AG20443 (cell line): Measurements from ENCODE around the gene ARL3.
"Not testable (repeated sequence)": the region's sequence is repeated elsewhere in the genome, so short reads cannot be mapped to it uniquely, and the experiment has no call there.

Source experiments
- DNase-seq: peaks from one replicate; pipeline ENCODE4 v3.0.0; 2012; ENCODE audit warnings: low spot score, mixed read lengths

ARL3 gene

DNA sequence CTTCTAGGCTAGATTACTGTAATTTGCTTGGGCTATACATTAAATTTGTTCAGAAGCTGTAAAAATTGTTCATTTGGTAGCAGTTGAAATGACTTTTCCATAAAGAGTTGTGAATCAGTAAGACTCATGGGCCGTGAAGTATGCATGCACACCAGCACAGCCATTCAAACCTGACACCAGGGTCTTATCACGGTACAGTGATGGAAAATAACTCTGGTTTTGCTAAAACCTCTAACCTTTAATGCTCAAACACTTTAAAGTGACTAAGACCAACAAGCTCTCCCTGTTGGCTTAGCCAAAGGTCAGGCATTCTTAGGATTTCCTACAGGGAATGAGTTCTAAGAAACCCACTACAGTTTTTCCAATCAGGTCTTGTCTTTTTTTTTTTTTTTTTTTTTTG is 11.5 kb downstream of the ARL3 start:
- DNase-seq = no peak

DNA sequence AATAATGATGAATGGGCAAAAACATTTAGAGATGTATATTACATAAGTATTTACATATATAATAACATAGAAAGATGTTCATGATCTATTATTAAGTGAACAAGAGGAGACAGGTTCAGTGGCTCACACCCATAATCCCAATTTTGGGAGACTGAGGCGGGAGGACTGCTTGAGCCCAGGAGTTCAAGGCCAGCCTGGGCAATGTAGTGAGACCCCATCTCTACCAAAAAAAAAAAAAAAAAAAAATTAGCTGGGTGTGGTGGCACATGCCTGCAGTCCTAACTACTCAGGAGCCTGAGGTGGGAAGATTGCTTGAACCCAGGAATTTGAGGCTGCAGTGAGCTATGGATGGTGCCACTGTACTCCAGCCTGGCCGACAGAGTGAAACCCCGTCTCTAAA is 12.4 kb downstream of the ARL3 start:
- no peak for DNase-seq

DNA sequence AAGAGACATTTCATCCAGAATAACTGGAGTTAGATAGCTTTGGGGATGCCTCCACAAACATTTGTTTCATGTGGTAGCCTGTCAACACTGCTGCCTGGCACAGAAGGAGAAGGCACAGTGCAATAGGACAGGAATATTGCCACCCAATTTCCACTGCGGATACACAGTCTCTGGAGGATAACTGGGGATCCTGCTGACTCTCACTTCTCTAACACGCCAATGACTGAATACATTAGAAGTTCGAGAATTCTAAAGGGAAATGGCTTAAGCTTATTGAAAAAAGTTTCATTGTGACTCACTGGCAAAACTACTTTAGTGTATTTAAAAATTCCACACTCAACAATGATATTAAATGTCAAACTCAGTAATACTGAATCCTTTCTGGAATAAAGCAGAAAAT is 12.9 kb downstream of the ARL3 start:
- no peak for DNase-seq

DNA sequence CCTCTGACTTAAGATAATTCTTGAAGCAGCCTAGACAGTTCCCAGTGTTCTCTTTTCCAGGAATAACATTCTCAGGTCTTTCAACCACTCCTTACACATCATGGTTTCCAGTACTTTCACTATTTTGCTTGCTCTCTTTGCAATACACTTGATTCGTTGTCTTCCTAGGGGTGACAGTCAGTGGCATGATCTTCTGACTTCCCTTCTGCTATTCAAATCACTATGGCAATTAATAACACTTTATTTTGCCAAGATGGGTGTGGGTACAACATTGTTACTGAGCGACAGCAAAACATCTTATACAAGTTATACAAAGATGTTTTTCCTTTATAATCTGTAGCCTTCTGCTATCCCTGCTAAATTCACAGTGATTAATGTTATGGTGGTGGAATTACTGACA is 15.3 kb downstream of the ARL3 start:
- no peak for DNase-seq

DNA sequence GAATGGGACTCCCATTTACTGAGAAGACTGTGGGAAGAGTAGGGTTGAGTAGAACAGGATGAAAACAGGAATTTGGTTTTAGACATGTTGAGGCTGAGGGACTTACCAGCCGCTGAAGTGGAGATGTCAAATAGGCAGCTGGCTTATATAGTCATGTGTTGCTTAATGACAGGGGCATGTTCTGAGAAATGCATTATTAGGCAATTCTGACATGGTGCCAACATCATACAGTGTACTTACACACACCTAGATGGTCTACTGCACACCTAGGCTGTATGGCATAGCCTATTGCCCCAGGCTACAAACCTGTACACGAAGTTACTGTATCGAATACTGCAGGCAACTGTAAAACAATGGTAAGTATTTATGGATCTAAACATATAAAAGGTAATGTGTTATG is 17.5 kb downstream of the ARL3 start:
- DNase-seq = no peak

DNA sequence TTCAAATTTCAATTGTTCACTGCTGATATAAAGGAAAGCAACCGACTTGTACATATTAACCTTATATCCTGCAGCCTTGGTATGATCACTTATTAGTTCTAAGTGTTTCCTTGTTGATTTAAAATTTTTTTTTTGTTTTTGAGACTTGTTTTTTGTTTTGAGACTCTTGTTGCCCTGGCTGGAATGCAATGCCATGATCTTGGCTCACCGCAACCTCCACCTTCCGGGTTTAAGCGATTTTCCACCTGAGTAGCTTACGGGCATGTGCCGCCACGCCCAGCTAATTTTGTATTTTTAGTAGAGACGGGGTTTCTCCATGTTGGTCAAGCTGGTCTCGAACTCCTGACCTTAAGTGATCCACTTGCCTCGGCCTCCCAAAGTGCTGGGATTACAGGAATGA is 18.8 kb downstream of the ARL3 start:
- not testable (repeated sequence) for DNase-seq

DNA sequence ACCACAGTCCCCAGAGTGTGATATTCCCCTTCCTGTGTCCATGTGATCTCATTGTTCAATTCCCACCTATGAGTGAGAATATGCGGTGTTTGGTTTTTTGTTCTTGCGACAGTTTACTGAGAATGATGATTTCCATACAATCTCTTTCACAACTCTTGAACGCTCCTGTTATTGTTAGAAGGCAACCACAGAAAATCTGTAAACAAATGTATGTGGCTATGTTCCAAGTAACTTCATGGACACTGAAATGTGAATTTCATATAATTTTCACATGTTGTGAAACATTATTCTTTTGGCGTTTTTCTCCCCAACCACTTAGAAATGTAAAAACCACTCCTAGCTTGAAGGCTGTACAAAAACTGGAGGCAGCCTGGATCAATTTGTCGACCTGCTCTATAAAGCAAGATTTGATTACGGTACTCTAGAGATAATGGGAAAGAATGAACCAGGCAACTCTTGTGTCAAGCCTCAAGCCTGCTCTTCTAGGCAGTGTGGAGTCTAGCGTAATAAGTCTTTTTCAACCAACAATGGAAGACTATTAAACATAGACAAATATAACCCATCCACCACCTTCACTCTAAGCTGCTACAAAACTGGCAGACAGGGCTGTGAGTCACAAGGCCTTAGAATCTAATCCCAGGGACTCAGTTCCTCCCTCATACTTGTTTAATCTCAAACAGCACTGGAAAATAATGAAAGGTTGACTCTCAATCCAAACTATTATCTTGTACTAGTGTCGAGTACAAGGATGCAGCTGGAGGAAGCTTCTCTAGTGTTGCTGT is 22.7 kb downstream of the ARL3 start:
- DNase-seq = peak; percentile 47

DNA sequence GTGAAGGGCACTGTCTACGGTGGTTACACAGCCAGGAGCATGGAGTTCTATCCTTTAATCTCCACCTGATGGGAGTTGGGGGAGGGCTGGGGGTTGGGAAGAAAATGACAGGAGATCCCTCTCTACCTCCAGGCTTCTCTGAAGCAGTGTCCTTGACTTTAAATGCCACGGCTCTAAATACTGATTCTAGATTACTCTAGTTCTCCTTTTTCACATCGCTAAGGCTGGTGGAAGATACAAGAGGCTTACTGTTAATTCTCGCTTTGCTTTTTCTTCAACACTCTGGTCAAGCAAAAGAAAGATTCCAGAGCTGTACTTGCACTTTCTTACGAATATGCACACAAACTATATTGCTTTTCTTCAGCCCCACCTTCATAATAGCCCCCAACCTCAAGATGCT is 30.5 kb downstream of the ARL3 start:
- no peak for DNase-seq

DNA sequence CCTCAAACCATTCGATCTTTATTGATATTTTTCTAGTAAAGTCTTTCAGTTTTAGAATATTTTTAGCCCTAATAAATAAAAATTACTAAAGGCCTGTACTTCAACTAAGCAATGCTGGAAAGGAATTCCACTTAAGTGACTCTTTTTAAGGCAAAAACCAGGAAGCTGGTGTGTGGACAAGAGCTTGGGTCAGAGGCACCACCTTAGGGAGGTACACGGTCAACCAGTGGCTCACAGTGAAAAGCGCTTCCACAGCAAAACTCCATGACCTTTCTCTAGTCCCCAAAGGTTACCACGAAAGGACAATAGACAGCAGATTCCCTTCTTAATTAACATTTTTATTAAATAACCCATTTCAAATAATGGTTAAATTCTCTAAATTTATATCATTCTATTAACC is 31.2 kb downstream of the ARL3 start:
- DNase-seq = no peak

DNA sequence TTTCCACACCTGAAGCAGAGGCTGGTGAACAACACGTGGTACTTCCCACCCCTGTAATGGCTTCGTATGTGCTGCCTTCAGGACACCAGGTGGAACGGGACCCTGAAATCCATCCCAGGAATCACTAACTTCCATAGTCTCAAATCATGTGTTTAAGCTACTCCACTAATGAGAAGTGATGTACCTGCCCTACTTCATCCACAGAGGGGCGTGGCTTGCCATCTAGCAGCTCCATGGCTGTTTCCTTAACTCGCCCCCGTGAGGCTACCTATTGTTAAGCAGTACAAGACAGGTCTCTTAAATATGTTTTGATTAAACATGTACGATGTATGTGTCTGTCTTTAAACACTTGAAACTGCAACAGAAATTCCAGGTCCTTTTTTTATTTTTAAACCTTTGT is 31.8 kb downstream of the ARL3 start:
- no peak for DNase-seq

DNA sequence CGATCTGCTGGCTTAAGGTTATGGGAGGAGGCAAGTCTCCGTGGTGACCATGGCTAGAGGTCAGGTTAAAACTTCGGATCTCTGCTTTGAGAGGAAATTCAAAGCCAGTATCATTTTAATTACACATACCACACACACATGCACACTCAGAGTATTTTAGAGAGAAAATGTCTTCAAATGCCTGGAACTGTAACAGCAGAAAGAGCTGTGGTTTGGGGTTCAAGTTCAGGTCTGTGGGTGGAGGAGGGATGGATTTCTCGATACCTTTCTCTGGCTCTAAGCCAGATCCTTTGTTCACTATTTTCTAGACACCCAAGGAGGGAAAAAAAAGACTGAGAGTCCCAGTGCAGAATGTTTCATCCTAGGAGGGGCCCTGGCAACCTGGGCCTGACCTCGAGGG is 32.5 kb downstream of the ARL3 start:
- no peak for DNase-seq

DNA sequence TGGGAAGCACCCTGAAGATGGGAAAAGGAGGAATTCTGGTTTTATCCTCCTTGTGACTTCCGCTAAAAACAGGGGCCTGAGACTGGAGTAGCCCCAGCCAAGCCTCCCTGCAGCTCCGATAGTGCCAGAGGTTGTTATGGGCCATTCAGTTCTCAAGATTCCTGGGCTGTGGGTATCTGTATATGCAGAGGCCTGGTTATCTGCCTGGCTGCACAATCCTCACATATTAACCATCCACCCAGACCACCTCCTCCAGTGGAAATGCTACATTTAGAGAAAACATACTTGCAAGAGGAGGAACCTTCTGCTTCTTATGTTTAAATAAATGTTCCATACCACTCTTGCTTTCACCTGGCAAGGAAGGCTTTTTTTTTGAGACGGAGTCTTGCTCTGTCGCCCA is 34.6 kb downstream of the ARL3 start:
- no peak for DNase-seq

DNA sequence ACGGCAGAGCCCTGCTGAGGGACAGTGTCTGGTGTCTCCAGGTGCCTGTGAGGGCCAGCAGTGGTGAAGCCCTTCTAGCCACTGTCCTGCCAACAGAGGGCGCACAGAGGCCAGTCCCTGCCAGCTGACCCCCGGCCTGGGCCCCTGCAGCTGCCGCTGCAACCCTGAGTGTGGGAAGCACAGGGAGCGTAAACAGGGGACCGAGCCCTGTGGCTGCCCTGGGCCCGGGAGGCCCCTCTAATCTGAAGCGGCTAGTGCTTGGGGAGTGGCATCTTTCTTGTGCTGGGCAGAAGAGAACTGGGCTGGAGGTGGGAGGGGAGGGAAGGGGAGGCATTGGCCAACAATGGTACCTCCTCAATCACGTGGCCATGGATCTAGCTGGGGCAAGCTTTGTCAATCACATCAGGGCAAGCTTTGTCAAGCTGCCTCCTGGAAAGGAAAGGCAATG is 35.3 kb downstream of the ARL3 start:
- DNase-seq = peak; percentile 75

DNA sequence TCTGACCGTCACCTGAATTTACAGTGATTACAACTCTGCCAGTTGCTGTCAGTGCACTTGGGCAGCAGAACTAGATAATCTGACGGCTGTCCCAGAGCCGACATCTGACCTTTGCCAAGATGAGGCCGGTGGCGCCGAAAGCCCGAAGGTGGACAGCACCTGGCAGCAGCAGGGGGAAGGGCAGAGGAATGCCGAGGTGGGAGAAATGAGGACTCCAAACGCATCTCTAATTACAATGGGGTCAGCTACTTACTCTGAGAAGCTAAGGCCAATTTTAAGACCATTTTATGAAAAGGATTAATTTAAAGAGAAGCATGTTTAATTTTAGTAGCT is 36.2 kb downstream of the ARL3 start:
- DNase-seq = no peak

DNA sequence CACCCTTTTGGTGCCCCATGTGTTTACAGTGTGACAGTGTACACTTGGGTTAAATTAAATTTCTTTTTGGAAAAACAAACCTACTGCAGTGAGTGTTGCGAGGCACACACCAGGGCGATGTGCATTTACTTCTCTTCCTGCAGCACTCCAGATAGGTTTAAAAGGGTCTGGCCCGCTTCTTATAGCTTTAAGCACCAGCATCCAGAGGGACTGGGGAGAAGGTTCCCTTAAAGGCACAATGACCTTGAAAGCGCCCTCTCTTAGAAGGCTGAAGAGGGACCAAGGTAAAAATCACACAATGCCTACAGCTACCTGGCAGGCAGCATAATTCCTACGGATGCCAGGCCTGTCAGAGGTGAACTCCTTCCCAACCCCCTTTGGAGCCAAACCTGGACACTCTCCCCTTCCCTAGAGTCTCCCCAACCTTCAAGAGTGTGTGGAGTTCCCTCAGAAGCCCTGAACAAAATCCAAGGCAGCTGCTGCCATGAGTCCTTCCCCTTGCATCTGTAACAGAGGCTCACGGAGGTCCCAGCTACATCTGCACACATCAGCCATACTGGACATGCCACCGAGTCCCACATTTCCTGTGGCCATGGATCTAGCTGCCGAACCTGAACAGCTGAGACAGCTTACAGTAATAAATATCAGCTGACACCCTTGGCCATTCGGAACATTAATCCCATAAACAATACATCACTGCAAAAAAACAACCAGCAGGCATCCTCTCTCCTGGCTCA is 36.7 kb downstream of the ARL3 start:
- DNase-seq = no peak

DNA sequence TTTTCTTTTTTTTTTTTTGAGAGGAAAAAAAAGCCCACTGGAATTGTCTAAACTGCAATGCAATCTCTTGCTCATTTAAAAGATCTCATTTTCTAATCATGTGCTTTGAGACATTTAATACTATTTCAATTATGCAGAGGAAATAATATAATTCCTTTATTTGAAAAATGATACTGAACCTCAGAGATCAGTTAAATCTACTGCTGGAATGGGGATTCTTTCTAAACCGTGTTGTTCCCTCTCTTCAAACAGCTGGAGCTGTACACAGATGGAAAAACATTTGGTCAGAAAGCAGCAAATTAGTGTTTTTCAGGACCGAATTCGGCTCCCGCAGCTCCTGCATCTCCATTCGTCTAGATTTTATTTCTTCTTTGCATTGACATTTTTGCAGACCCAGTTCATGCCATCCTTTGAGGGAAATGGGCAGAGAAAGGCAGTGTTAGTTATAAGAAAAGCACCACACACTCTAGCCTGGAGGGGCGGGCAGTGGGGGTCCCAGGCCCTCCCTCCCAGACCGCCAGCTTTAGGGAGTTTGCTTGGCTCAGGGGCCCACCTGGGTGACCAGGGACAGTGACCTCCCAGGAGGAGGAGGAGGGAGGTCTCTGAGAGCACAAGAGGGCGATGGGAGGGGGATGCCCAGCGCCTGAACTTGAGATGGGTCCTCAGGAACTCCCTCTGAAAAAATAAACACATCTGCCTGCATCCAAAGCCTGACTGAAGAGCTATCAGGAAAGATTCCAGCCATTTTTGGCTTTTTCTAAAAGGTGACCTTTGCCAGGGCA is 37.5 kb downstream of the ARL3 start:
- no peak for DNase-seq

DNA sequence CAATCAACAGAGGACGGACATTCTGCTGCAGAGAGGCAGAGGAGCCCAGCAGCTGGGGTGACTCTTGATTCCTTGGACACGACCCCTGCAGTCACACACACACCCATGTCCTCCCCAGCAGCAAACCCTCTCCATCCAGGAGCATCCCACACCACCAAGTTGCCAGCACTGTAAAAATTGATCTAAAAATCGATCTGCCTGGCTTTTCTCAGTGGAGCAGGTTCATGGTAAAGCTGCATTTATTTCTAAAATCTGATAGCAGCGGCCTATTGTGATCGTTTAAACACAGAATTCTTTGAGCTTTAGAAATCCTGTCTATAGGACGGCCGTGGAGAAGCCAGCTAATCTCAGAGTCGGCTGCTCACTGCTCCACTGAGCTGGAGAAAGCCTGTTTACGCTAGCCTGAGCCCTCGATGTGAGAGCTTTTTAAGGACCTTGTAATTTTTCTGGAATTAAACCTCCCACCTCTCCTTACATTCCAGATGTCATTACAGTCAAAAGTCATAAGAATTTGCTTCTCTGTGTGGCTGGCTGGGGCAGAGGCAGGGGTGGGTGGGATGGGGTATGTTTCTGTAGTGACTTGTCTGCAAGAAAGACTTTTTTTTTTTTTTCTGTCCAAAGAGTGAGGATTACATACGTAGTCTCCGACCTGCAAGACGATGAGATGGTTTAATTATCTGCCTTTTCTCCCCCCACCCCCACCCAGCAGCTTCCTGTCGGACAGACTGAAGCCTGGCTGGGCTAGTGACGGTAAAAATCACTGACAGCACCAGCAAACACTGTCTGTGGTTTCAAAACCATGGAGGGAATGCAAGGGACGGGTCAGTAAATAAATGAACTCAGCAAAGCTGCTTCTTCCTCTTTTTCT is 38.3 kb downstream of the ARL3 start:
- peak; percentile 83 for DNase-seq

DNA sequence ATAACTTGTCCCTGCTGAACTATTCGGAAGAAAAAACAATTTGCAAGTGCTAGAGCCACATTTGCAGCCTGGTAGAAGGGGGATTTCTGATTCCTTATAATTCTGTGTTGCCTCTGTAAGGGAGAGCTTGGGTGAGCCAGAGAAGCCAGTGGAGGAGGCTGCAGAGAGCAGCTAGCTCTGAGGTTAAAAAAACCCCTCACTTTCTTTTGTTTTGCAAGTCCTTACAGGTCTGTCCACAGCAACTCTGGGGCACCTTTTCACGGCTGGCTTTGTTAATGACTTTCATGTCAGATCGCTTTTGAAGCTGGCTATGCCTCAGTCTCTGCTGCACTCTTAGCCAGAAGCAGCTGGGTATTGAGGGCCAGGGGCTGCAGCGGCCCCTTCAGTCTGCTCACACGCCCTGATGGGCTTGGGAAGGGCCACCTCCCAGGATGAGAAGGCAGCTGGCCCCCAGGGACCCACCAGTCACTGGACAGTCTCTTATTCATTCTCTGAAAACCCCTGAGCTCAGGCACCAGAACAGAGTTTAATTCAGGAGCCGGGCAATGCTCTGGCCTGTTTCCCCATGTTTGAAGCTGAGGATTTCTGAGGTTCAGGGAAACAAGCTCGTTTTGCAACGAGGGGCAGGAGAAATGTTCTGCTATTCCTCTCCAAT is 39.1 kb downstream of the ARL3 start:
- no peak for DNase-seq

DNA sequence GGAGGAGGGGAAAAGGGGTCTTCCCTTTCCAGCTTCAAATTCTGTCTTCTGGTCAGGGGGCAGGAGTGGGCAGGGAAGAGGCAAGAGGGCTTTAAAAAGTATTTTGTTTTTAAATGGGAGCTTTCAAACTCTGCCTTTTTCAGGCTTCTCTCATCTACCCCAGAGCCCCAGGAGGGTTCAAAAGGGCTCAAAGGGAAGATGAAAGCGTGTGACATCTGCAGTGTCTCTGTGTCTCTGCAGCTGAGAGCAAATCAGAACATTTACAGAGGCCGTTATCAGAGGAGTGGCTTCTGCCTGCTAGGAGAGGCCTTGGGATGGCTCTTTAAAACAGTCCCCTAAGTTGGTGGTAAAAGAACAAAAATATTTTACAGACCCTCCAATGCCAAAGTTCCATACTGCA is 39.6 kb downstream of the ARL3 start:
- no peak for DNase-seq

DNA sequence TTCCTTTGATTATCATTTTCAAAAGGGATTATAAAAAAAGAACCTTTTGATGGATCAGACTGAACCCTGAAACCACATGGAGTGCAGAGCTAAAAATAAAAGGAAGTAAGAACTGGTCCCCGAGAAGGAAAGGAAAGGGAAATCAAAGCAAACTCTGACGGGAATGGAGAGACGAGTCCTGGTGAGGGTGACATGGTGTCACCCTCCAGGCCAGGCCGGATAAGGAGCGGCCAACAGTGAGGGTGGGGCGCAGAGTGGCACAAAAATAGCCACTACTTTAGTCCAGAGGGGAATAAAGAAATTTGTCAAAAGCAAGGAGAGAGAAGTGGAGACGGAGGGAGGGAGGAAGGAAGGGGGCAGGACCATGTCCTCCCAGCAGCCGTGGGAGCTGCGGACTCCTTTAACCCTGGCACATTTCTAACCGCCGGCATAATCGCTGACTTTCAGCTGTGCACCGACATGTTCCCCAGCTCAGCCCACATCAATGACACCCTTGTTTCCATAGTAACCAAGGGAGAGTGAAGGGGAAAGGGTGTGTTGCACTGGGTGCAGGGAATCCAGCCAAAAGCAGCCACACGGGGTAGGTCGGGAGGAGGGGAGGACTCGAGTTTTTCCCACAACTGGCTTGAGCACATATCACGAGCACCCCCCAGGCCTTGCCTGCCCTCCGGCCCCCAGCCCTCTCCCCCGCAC is 40.2 kb downstream of the ARL3 start:
- peak; percentile 72 for DNase-seq

DNA sequence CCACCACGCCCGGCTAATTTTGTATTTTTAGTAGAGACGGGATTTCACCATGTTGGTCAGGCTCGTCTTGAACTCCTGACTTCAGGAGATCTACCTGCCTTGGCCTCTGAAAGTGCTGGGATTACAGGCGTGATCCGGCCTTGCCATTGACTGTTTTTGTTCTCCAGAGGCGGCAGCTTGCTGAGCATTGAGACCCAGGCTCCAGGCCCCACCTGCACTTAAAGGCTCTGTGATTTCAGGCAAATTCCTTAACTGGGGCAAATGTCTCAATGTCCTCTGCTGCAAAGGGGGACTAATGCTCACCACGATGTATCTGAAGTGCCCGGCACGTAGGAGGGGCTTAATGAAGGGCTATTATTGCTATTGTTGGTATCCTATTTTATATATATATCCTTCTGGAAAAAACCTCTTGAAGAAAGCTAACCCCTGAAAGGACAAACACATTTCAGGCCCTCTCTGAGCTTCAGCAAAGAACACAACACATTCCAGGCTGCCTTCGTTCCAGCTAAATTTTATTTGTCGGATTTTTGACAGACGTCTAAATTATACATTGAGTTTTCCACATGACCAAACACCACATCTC is 40.9 kb downstream of the ARL3 start:
- DNase-seq = no peak
